Colonic mucosa (tissue), 4 donors: ENCODE measurements around the gene SPEF2. TPM values are rescaled to one million over a fixed set of nuclear protein-coding genes. Genes with fewer than 3 reads are reported as not detected.
A peak's percentile ranks its signal among the peaks of the same experiment; 100 is the strongest.

ENCODE experiments used
- DNase-seq: peaks from one replicate; pipeline ENCODE4 v3.0.0-alpha.2; 2020
- H3K27ac ChIP-seq: fragments of 200-600 bp; one replicate; pipeline ENCODE4 v1.8.0; 2021
- H3K27me3 ChIP-seq: fragments of 200-600 bp; one replicate; pipeline ENCODE4 v1.8.0; 2021
- H3K36me3 ChIP-seq: fragments of 200-600 bp; one replicate; pipeline ENCODE4 v1.8.0; 2021
- H3K4me1 ChIP-seq: fragments of 200-600 bp; one replicate; pipeline ENCODE4 v1.8.0; 2021; ENCODE audit warnings: mild to moderate bottlenecking
- H3K4me3 ChIP-seq: fragments of 200-600 bp; one replicate; pipeline ENCODE4 v1.8.0; 2021
- H3K9ac ChIP-seq, 2 donors: one replicate each; pipeline ENCODE4 v1.7.0; 2013; ENCODE audit warnings: control low read depth in 2 of 2, low read depth in 2 of 2, low read length in 2 of 2
- H3K9me3 ChIP-seq: fragments of 200-600 bp; one replicate; pipeline ENCODE4 v1.8.0; 2021
- CTCF ChIP-seq: fragments of 200-600 bp; IDR thresholded peaks from one replicate; pipeline ENCODE4 v1.8.0; 2022; ENCODE audit warnings: antibody characterized with exemption, mild to moderate bottlenecking
- intact Hi-C: fragments of 100-400 bp; cut with DNase I; formaldehyde crosslinking; loops from one replicate; pipeline ENCODE4 v1.14.1; 2022
- total RNA-seq, 2 donors: library from RNA; stranded (reverse); fragmentation: NEBNext Ultra II Directional in 1 of 2; extraction: Animal tissue kit (Norgen Biotek cat#: 25700) in 1 of 2; gene quantifications; one replicate each; pipeline ENCODE4 v1.2.1, GENCODE V29; 2021
- donor health status: healthy.
- donor health status: DM: no; HTN: no; CAD: no.
- donor health status: DM: no; HTN: no; CAD: no.

The SPEF2 gene
- total RNA-seq, 2 donors from 2014 or later: 3.3 to 6.0 TPM

DNA sequence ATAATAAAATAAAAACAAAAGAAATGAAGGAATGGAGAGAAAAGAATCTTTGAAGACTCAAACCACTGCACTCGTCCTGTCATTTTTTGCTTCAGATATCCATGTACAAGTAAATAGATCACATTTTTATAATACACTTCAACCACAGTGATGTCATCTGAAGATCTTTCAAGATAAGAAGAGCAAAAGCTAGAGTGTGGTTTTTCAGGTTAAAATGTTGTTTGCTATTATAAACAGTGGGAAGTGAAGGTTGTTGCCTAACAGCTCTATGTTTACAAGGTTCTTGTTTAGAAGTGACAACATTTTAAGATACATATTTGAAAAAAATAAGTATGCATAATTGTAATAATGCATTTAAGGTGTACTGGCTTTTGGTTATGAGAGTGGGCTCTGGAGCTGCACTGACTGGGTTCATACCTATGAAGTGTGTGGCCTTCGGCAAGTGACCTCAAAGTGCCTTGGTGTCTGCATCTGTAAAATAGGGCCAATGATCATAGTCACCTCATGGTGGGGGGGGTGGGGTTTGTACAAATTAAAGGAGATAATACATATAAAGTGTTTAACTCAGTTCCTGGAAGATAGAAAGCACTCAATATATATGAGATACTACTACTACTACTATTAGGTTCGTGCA lies 193.6 kb downstream of the SPEF2 start:
- Histone ChIP-seq H3K4me3 (no peak overlapping the region), H3K36me3 (no peaks in the 10 kb centered on the region), H3K9me3 (no peaks in the 10 kb centered on the region), H3K4me1 (no peaks in the 10 kb centered on the region), H3K27ac (no peak overlapping the region), H3K27me3 (no peaks in the 10 kb centered on the region), H3K9ac (no peak overlapping the region)
- intact Hi-C loops: no loop called here
- no peak for DNase-seq
- TF ChIP-seq CTCF: no peak

GRCh38 chr5:35813521-35813920 lies 195.9 kb downstream of the SPEF2 start:
- Histone ChIP-seq H3K27ac (no peak overlapping the region), H3K36me3 (no peaks in the 10 kb centered on the region), H3K4me3 (no peak overlapping the region), H3K9ac (no peak overlapping the region), H3K27me3 (no peaks in the 10 kb centered on the region), H3K9me3 (no peaks in the 10 kb centered on the region), H3K4me1 (no peaks in the 10 kb centered on the region)
- no peak for TF ChIP-seq CTCF
- intact Hi-C loops: no loop called here
- DNase-seq: no peak

- no peak overlapping the region for H3K9ac ChIP-seq
- H3K27me3 ChIP-seq: no peaks in the 10 kb centered on the region
- H3K27ac ChIP-seq: no peak overlapping the region
- no peaks in the 10 kb centered on the region for H3K9me3 ChIP-seq
- no peaks in the 10 kb centered on the region for H3K36me3 ChIP-seq
- peak; percentile 73 for TF ChIP-seq CTCF
- peak; percentile 49 for DNase-seq
- H3K4me3 ChIP-seq: no peak overlapping the region
- intact Hi-C loops: loop anchor here (5.0 kb wide), 1 partner anchor 38 kb away; no protein-coding TSS in a partner anchor
- no peaks in the 10 kb centered on the region for H3K4me1 ChIP-seq
These were observed 197.7 kb downstream of the SPEF2 start for GRCh38 chr5:35815089-35815936.

- no peak for DNase-seq
- intact Hi-C loops: loop anchor here (5.0 kb wide), 1 partner anchor 40 kb away; no protein-coding TSS in a partner anchor
These were observed 199.3 kb downstream of the SPEF2 start for GRCh38 chr5:35816881-35817521.

More at GRCh38 chr5:35816881-35817521, 199.3 kb downstream of the SPEF2 start:
- no peaks in the 10 kb centered on the region for H3K9me3 ChIP-seq
- no peaks in the 10 kb centered on the region for H3K4me1 ChIP-seq
- H3K36me3 ChIP-seq: no peaks in the 10 kb centered on the region
- no peaks in the 10 kb centered on the region for H3K27me3 ChIP-seq
- no peak overlapping the region for H3K9ac ChIP-seq
- no peak overlapping the region for H3K27ac ChIP-seq
- no peak for TF ChIP-seq CTCF
- H3K4me3 ChIP-seq: no peak overlapping the region
